ENCODE results near the gene GGT5.
"Not testable (repeated sequence)": the region's sequence is repeated elsewhere in the genome, so short reads cannot be mapped to it uniquely, and the experiment has no call there.

Gene GGT5

GRCh38 chr22:24244144-24244787 is 616 bp downstream of the GGT5 start:
- TF ChIP-seq POLR2A (IDR thresholded peaks at IDR 0.05; ENCODE audit: low read length) (no peak), GATA1 (IDR thresholded peaks at IDR 0.05; ENCODE audit: low read depth, low read length) (no peak)
- DNase-seq, result no peak

- DNase-seq, result not testable (repeated sequence)
Measured at GRCh38 chr22:24243417-24243816, 1.5 kb downstream of the GGT5 start.

- not testable (repeated sequence) for DNase-seq
Measured at GRCh38 chr22:24240985-24241692, 3.7 kb downstream of the GGT5 start.

- no peak for DNase-seq
- TF ChIP-seq GATA1 (IDR thresholded peaks at IDR 0.05; ENCODE audit: low read depth, low read length) (no peak), POLR2A (IDR thresholded peaks at IDR 0.05; ENCODE audit: low read length) (no peak)
Measured at GRCh38 chr22:24240381-24240780, 4.5 kb downstream of the GGT5 start.

- DNase-seq, result not testable (repeated sequence)
Measured at GRCh38 chr22:24238101-24238694, 6.7 kb downstream of the GGT5 start.

GRCh38 chr22:24236656-24237055 is 8.2 kb downstream of the GGT5 start:
- no peak for DNase-seq
- no peak for TF ChIP-seq GATA1 (IDR thresholded peaks at IDR 0.05; ENCODE audit: low read depth, low read length)
- no peak for TF ChIP-seq POLR2A (IDR thresholded peaks at IDR 0.05; ENCODE audit: low read length)

- TF ChIP-seq GATA1 (IDR thresholded peaks at IDR 0.05; ENCODE audit: low read depth, low read length), result no peak
- no peak for TF ChIP-seq POLR2A (IDR thresholded peaks at IDR 0.05; ENCODE audit: low read length)
Measured at GRCh38 chr22:24235315-24235714, 9.6 kb downstream of the GGT5 start.

GRCh38 chr22:24233816-24234215 is 11.1 kb downstream of the GGT5 start:
- DNase-seq, result no peak
- TF ChIP-seq POLR2A (IDR thresholded peaks at IDR 0.05; ENCODE audit: low read length) (no peak), GATA1 (IDR thresholded peaks at IDR 0.05; ENCODE audit: low read depth, low read length) (no peak)

More at GRCh38 chr22:24235315-24235714, 9.6 kb downstream of the GGT5 start:
- DNase-seq, result no peak

GRCh38 chr22:24233235-24233634 is 11.6 kb downstream of the GGT5 start:
- no peak for DNase-seq
- TF ChIP-seq POLR2A (IDR thresholded peaks at IDR 0.05; ENCODE audit: low read length) (no peak), GATA1 (IDR thresholded peaks at IDR 0.05; ENCODE audit: low read depth, low read length) (no peak)

- TF ChIP-seq GATA1 (IDR thresholded peaks at IDR 0.05; ENCODE audit: low read depth, low read length) (no peak), POLR2A (IDR thresholded peaks at IDR 0.05; ENCODE audit: low read length) (no peak)
- DNase-seq, result no peak
Measured at GRCh38 chr22:24232725-24233124, 12.2 kb downstream of the GGT5 start.

- TF ChIP-seq POLR2A (IDR thresholded peaks at IDR 0.05; ENCODE audit: low read length) (no peak), GATA1 (IDR thresholded peaks at IDR 0.05; ENCODE audit: low read depth, low read length) (no peak)
- no peak for DNase-seq
Measured at GRCh38 chr22:24232124-24232523, 12.8 kb downstream of the GGT5 start.

- no peak for DNase-seq
- TF ChIP-seq POLR2A (IDR thresholded peaks at IDR 0.05; ENCODE audit: low read length) (no peak), GATA1 (IDR thresholded peaks at IDR 0.05; ENCODE audit: low read depth, low read length) (no peak)
Measured at GRCh38 chr22:24231706-24232105, 13.2 kb downstream of the GGT5 start.

- peak; percentile 44 to 58 for DNase-seq
- TF ChIP-seq POLR2A (IDR thresholded peaks at IDR 0.05; ENCODE audit: low read length) (no peak), GATA1 (IDR thresholded peaks at IDR 0.05; ENCODE audit: low read depth, low read length) (no peak)
Measured at GRCh38 chr22:24230911-24231656, 13.8 kb downstream of the GGT5 start.

- TF ChIP-seq GATA1 (IDR thresholded peaks at IDR 0.05; ENCODE audit: low read depth, low read length), result no peak
- no peak for DNase-seq
Measured at GRCh38 chr22:24225951-24226350, 18.9 kb downstream of the GGT5 start.

All from erythroblast (primary cell).